GM21529 (cell line): ENCODE results near the gene HID1.
"Not testable (repeated sequence)": the region's sequence is repeated elsewhere in the genome, so short reads cannot be mapped to it uniquely, and the experiment has no call there.

Experiments used
- ATAC-seq: cut with Tn5 transposase; IDR thresholded peaks from one replicate; pipeline ENCODE4 v1.9.1; 2021; ENCODE audit not compliant: unreplicated experiment

Gene HID1

GRCh38 chr17:74969501-74969900, 3.1 kb downstream of the HID1 start:
- ATAC-seq: not testable (repeated sequence)

GRCh38 chr17:74968361-74968780, 4.2 kb downstream of the HID1 start:
- no peak for ATAC-seq

GRCh38 chr17:74964988-74965622, 7.5 kb downstream of the HID1 start:
- ATAC-seq: no peak

- ATAC-seq: no peak
Measured at GRCh38 chr17:74964246-74964761, 8.3 kb downstream of the HID1 start.

- ATAC-seq: no peak
Measured at GRCh38 chr17:74963656-74964055, 8.9 kb downstream of the HID1 start.

GRCh38 chr17:74962622-74963394, 9.8 kb downstream of the HID1 start:
- ATAC-seq: no peak

- ATAC-seq: no peak
Measured at GRCh38 chr17:74961657-74962350, 10.8 kb downstream of the HID1 start.

- no peak for ATAC-seq
Measured at GRCh38 chr17:74960570-74961342, 11.8 kb downstream of the HID1 start.

GRCh38 chr17:74959826-74960515, 12.6 kb downstream of the HID1 start:
- ATAC-seq: no peak

GRCh38 chr17:74957935-74958740, 14.4 kb downstream of the HID1 start:
- ATAC-seq: no peak

- no peak for ATAC-seq
Measured at GRCh38 chr17:74956093-74956492, 16.5 kb downstream of the HID1 start.

- ATAC-seq: no peak
Measured at GRCh38 chr17:74954665-74955421, 17.7 kb downstream of the HID1 start.

- ATAC-seq: no peak
Measured at GRCh38 chr17:74954115-74954514, 18.4 kb downstream of the HID1 start.

- ATAC-seq: no peak
Measured at GRCh38 chr17:74953134-74953687, 19.3 kb downstream of the HID1 start.

- ATAC-seq: no peak
Measured at GRCh38 chr17:74952431-74953133, 20.0 kb downstream of the HID1 start.

GRCh38 chr17:74951680-74952421, 20.7 kb downstream of the HID1 start:
- ATAC-seq: no peak

GRCh38 chr17:74951065-74951464, 21.5 kb downstream of the HID1 start:
- no peak for ATAC-seq
